ENCODE data around the gene RIN3.

Gene RIN3

DNA sequence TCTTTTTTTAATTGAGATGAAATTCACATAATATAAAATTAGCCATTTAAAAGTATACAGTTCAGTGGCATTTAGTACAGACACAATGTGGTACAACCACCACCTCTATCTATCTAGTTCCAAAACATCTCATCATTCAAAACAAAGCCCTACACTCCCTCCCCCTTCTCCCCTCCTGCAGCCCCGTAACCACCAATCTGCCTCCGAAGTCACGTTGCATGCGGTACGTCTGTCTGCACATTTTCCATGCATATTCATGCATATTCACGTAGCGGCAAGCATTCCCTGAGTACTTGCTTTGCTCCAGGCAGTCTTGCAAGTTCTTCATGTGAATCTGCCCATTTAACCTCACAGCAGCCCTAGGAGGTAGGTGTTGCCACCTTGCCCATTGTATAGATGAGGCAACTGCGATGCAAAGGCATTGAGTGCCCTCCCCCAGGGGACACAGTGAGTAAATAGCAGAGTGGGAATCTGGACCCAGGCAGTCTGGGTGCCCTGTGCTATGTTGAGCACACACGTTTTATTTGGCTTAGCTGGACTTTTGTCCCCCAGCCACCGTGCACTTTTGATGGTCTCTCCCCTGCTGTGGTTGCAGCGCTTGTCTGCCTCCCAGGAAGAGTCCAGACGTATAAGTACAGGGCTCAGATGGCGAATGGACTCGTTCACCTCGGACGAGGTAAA, 43.4 kb downstream of the RIN3 start:
- DNase-seq (ENCODE audit: low read depth in 2 of 2) = no peak

GRCh38 chr14:92557544-92557912, 43.9 kb downstream of the RIN3 start:
- no peak for DNase-seq (ENCODE audit: low read depth in 2 of 2)

DNA sequence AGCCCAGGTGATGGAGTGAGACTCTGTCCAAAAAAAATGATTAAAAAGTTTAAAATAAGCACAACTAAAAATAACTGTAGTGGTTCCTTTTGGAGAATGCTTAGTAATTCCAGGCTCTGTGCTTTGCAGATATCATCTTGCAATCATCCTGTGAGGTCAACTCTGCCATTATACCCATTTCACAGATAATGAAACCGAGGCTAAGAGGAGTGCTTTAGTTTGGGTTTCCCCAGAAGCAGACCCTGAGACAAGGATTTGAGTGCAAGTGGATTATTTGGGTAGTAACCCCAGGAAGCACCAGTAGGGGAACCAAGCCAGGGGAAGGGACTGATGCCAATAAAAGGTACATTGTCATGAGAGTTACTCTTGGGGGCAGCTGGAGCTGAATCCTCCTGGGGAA, 44.7 kb downstream of the RIN3 start:
- no peak for DNase-seq (ENCODE audit: low read depth in 2 of 2)

- DNase-seq (ENCODE audit: low read depth in 2 of 2) = no peak
These were observed 45.9 kb downstream of the RIN3 start for GRCh38 chr14:92559486-92559885.

DNA sequence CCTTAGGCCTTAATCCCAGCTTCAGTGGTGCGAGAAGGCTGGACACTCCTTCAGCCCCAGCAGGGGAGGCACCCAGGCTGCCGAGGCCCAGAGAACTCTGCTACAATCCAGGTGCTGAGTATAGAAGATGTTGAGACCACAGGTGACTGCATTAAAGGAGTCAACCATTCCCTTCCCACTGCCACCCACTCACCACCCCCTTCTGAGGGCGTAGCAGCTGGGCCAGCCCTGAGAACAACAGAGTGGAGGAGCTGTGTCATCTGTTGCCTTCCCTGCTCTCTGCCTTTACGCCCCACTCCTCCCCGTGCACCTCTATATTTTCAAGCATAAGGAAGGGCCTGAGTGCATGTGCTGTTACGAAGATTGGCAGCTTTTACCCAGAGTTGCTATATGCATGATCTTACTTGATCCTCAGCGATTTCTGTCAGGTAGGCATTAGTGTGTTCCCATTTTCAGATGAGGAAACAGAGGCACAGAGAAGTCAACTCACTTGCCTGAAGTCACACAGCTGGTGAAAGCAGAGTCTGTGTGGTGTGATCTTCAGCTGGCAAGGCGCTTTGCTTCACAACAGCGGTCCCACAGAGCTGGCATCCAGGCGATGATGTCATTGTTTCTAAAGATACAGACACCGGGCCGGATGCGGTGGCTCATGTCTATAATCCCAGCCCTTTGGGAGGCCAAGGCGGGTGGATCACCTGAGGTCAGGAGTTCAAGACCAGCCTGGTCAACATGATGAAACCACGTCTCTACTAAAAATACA, 46.7 kb downstream of the RIN3 start:
- DNase-seq (ENCODE audit: low read depth in 2 of 2) = peak; percentile 50 to 61

GRCh38 chr14:92561906-92562479, 48.4 kb downstream of the RIN3 start:
- DNase-seq (ENCODE audit: low read depth in 2 of 2) = no peak

DNA sequence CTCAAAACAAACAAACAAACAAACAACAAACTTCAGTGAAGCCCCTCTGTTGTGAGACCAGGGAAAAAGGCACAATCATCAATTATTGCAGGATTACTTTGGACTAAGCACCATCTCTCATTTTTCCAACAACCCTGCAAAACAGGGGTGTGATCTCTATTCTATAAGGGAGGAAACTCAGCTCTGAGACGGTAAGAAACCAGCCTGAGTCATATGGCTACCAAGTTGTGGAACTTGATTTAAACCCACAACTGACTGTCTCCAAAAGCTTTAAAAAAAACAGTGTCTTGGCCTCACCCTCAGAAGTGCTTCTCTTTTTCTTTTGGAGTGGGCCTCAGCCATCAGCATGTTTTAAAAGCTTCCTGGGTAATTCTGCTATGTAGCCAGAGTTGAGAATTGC, 49.8 kb downstream of the RIN3 start:
- DNase-seq (ENCODE audit: low read depth in 2 of 2) = no peak

- no peak for DNase-seq (ENCODE audit: low read depth in 2 of 2)
These were observed 50.2 kb downstream of the RIN3 start for GRCh38 chr14:92563765-92564285.

GRCh38 chr14:92564344-92565039, 50.9 kb downstream of the RIN3 start:
- DNase-seq (ENCODE audit: low read depth in 2 of 2) = no peak

DNA sequence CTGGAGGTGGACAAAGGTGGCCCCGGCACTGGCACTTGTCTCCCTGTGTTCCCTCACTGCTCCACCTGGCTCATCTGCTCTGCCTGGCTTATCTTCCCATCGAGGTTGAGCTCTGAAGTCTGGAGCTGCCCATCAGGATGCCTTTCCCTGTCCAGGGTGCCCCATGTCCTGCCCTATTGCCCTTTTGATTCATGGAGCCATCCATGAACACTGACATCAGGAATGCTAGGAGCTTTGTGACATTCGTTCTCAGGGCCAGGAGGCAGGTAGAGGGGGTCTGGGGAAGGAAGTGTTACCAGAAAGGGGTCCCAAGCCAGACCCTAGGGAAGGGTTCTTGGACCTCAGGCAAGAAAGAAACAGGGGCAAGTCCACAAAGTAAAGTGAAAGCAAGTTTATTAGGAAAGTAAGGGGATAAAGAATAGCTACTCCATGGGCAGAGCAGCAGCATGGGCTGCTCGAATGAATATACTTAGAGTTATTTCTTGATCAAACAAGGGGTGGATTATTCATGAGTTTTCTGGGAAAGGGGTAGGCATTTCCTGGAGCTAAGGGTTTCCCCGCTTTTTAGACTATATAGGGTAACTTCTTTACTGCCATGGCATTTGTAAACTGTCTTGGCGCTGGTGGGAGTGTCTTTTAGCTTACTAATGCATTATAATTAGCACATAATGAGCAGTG, 51.6 kb downstream of the RIN3 start:
- no peak for DNase-seq (ENCODE audit: low read depth in 2 of 2)

- no peak for DNase-seq (ENCODE audit: low read depth in 2 of 2)
These were observed 52.1 kb downstream of the RIN3 start for GRCh38 chr14:92565718-92566115.

- no peak for DNase-seq (ENCODE audit: low read depth in 2 of 2)
These were observed 53.7 kb downstream of the RIN3 start for GRCh38 chr14:92567173-92567725.

DNA sequence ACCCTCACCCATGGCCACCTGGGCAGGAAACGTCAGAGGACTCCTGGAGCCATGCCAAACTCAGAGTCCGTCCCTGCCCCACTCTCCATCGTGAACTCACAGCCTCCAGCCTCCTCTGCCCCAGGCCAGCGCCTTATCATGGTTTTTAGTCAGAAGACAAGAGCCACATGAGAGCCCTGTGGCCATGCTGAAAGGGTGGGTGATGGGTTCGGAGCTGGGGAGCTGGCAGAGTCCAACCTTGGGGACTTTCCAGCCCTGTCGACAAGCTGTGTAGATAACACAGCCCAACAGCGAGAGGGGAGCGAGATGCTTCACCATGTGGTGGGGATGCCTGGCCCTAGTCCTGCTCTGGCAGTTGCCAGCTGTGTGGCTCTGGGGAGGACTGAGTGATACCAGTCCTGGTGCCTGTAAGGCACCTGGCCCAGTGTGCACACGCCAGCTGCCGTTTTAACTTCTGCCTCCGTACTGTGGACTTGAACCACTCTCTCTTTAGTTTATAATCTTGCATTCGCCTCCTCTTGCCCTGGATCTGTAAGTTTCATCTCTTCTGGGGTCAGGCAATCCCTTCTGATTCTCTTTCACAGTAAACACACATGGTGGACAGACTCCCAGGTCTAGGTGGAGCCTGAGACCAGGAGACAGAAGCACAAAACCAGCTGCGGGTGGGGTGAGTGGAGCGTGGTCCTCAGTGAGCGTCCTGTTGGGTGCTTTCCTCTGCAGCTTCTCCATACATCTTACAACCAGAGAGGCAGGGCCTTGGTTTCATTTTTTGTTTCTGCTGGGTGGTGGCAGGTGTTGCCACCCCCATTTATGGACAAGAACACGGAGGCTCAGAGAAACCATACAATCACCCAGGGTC, 55.3 kb downstream of the RIN3 start:
- peak in 1 of 2 donors; percentile 51 for DNase-seq (ENCODE audit: low read depth in 2 of 2)

- no peak for DNase-seq (ENCODE audit: low read depth in 2 of 2)
These were observed 57.2 kb downstream of the RIN3 start for GRCh38 chr14:92570674-92571262.

- DNase-seq (ENCODE audit: low read depth in 2 of 2) = no peak
These were observed 58.5 kb downstream of the RIN3 start for GRCh38 chr14:92572050-92572449.

DNA sequence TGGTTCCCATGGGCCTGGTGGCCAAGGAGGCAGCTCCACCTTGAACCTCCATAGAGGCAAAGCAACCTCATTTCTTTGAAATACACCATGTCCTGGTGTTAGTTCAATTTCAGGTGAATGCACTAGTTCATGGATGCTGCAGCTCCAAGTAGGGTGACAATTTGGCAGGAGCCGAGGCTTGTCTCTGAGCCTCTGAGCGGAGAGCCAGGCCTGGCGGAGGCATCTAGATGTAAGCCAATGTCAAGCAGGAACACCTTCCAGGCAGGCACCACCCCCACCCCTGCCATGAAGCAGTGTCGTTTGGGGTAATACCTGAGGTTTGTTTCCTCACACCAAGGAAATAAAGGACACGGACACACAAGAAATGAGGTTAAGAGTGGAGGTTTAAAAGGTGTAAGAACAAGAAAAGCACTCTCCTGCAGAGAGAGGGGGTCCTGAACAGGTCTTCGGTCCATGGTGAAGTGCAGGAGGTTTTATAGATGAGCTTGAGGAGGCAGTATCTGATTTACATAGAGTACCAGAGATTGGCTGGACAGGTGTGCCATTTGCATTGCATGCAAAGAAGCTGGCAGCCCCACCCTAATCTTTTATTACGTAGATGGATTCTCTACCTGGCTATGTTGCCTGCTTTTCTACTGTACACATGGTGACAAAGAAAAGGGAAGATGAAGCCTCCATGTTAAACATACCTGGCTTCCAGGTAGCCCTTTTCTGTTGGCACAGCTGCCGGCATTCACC, 60.3 kb downstream of the RIN3 start:
- no peak for DNase-seq (ENCODE audit: low read depth in 2 of 2)

DNA sequence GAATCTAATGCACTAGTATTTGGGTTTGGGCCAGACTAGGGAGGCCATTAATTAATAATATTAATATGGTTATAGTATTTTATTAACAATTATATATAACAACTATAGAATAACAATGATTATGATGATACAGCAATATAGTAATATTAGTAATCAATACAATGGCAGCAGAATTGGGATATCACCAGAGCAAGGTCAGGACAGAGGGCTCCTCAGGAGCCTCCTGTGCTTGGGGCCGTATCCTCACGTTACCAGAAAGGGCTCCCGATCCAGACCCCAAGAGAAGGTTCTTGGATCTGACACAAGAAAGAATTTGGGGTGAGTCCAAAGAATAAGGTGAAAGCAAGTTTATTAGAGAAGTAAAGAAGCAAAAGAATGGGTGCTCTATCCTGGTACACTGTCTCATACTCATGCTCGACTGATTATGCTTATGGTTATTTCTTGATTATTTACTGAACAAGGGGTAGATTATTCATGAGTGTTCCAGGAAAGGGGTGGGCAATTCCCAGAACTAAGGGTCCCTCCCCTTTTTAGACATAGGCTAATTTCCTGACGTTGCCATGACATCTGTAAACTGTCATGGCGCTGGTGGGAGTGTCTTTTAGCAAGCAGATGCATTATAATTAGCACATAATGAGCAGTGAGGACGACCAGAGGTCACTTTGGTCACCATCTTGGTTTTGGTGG, 61.6 kb downstream of the RIN3 start:
- DNase-seq (ENCODE audit: low read depth in 2 of 2) = no peak

- DNase-seq (ENCODE audit: low read depth in 2 of 2) = no peak
These were observed 62.2 kb downstream of the RIN3 start for GRCh38 chr14:92575748-92576303.

Measured in stimulated activated CD8-positive, alpha-beta memory T cell treated with anti-CD3 and anti-CD28 coated beads, Interleukin-7, amount 100 ng/mL, for 4 hours (primary cell).